ENCODE results near the gene ADAM10. TPM values are rescaled to one million over a fixed set of nuclear protein-coding genes. Genes with fewer than 3 reads are reported as not detected.

Gene ADAM10
- total and polyA plus RNA-seq, 2 of the 8 experiments (the other 6 are each of a cell fraction or from before 2014, with no cell fraction given) = 46.5 to 163 TPM

GRCh38 chr15:58632789-58633188 is 116.7 kb downstream of the ADAM10 start (continued):
- TF ChIP-seq CHD7 (IDR thresholded peaks at IDR 0.05; ENCODE audit: insufficient replicate concordance, low read length) (no peak), SP1 (IDR thresholded peaks at IDR 0.05; ENCODE audit: low read depth, low read length) (no peak), SUZ12 (IDR thresholded peaks at IDR 0.05; ENCODE audit: low read length) (no peak), SRF (IDR thresholded peaks at IDR 0.05; ENCODE audit: low read depth, low read length) (no peak), JUND (IDR thresholded peaks at IDR 0.05; ENCODE audit: low read length) (no peak), EZH2 (IDR thresholded peaks at IDR 0.05; ENCODE audit: low read depth, low read length, severe bottlenecking) (no peak), HDAC2 (IDR thresholded peaks at IDR 0.05; ENCODE audit: borderline replicate concordance in 1 of 2, low read depth in 2 of 2, low read length in 2 of 2) (no peak), TAF7 (optimal IDR thresholded peaks at IDR 0.05; ENCODE audit: borderline replicate concordance, low read depth, low read length) (no peak), CBX5 (IDR thresholded peaks at IDR 0.05; ENCODE audit: low read depth, low read length) (no peak), MAX (IDR thresholded peaks at IDR 0.05) (no peak), YY1 (IDR thresholded peaks at IDR 0.05; ENCODE audit: low read depth, low read length) (no peak)

Measured in H1 (cell line).